Activated T-helper 2 cell treated with anti-CD3 and anti-CD28 coated beads, Interferon-gamma antibody, Interleukin-2, Interleukin-4, amounts not matched to agents 10 μg/mL and 5 μg/mL and 100 μg/mL, durations not matched to agents 14 hours and 24 hours and 36 hours (primary cell): Measurements from ENCODE around the gene SMNDC1. TPM values are rescaled to one million over a fixed set of nuclear protein-coding genes. Genes with fewer than 3 reads are reported as not detected.
A peak's percentile ranks its signal among the peaks of the same experiment; 100 is the strongest.

ENCODE experiments used
- DNase-seq: peaks from one replicate; pipeline ENCODE4 v3.0.0; 2021; ENCODE audit warnings: low spot score
- H3K27ac Mint-ChIP-seq: one replicate; pipeline ENCODE4 v1.8.0; 2021; ENCODE audit warnings: mixed read lengths
- H3K27me3 Mint-ChIP-seq: one replicate; pipeline ENCODE4 v1.8.0; 2021; ENCODE audit warnings: low read depth, mixed read lengths
- H3K36me3 Mint-ChIP-seq: one replicate; pipeline ENCODE4 v1.8.0; 2021; ENCODE audit warnings: low read depth, mixed read lengths
- H3K4me1 Mint-ChIP-seq: one replicate; pipeline ENCODE4 v1.8.0; 2021; ENCODE audit warnings: low read depth, mixed read lengths
- H3K4me3 Mint-ChIP-seq: one replicate; pipeline ENCODE4 v1.8.0; 2021; ENCODE audit warnings: low read depth, mild to moderate bottlenecking, moderate library complexity, mixed read lengths
- H3K9me3 Mint-ChIP-seq: one replicate; pipeline ENCODE4 v1.8.0; 2021; ENCODE audit warnings: mixed read lengths
- intact Hi-C: fragments of 100-400 bp; cut with micrococcal nuclease; formaldehyde crosslinking; loops from one replicate; pipeline ENCODE4 v1.15.1; 2023
- total RNA-seq: library from RNA; stranded (reverse); gene quantifications from 2 replicates; pipeline ENCODE4 v1.2.3, GENCODE V29; 2022

SMNDC1 gene
- total RNA-seq, 1 donor from 2014 or later, result 43.1 TPM

DNA sequence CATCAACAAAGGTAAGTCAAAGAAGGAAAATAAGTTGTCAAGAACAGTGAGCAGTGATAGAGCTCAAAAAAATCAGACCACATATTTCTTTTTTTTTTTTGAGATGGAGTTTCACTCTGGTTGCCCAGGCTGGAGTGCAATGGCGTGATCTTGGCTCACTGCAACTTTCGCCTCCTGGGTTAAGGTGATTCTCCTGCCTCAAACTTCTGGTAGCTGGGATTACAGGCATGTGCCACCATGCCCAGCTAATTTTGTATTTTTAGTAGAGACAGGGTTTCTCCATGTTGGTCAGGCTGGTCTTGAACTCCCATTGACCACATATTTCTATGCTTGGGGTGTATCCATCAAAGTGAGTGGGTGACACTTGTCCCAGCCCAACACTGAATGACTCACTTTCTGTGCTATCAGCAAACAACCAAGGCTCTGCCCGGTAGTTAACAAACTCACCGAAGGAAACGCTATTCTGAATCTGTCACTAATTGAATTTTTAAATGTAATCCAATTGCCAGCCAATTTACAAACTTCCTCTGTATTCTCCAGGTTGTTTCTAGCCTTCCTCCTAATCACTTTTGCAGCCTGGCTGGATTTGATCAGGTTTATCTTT lies 19.6 kb upstream of the SMNDC1 start:
- DNase-seq, result no peak
- Mint-ChIP-seq H3K4me1 (peaks cover 46% of the 10 kb centered on the region), H3K27me3 (no peaks in the 10 kb centered on the region), H3K9me3 (peaks cover 21% of the 10 kb centered on the region), H3K4me3 (peak overlapping the region; percentile 4), H3K36me3 (peaks cover 9% of the 10 kb centered on the region), H3K27ac (peak overlapping the region; percentile 82)
- intact Hi-C loops, result loop anchor here (1.0 to 2.0 kb wide), 2 partner anchors 14 to 90 kb away; no protein-coding TSS in a partner anchor

DNA sequence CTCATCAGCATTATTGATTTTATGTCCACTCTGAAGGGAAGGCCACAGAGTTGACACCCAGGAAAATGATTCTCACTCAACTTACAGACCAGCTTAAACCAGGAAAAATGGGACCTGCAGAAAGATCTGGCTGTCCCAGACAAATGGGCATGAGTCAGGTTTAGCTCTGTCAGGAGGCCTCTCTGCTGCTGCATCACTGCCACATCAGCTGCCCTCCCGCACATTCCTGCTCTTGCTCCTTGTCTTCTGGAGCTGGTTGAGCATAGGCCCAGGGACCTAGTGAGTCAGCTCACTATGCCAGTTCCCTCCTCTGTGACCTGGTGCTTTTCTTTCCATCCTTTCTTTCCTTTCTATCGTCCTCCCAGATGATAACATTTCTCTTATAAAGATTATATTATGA lies 18.8 kb upstream of the SMNDC1 start:
- intact Hi-C loops, result no loop called here
- Mint-ChIP-seq H3K27me3 (no peaks in the 10 kb centered on the region), H3K36me3 (peaks cover 8% of the 10 kb centered on the region), H3K9me3 (peaks cover 16% of the 10 kb centered on the region), H3K4me1 (peaks cover 51% of the 10 kb centered on the region), H3K27ac (peak overlapping the region; percentile 31), H3K4me3 (no peak overlapping the region)
- no peak for DNase-seq

DNA sequence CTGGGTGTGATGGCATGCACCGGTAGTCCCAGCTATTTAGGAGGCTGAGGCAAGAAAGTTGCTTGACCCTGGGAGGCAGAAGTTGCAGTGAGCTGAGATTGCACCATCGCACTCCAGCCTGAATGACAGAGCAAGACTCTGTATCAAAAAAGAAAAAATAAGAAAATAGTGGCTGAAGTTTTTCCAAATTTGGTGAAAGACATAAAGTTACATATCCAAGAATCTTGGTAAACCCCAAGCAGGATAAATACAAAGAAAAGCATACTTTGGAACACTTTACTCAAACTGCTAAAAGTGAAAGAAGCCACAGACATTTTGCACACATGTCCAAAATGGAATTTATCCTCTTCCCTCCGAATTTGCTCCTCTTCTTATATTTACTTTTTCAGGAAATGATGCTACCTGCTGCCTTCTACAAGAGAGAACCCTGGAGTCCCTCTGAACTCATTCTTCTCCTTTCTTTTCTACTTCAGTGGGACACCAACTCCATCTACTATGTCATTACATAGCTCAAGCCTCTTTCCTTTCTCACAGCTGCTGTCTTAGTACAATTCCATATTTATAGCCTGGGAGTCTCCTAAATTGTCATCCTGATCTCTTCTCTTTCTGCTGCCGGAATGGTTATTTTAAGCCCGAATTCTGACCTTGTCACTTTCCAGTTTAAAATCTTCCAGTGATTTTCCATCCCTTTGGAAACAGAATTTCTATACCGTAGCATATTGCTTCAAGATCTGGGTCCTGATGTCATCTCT lies 17.3 kb upstream of the SMNDC1 start:
- intact Hi-C loops, result no loop called here
- Mint-ChIP-seq H3K4me3 (no peak overlapping the region), H3K27me3 (no peaks in the 10 kb centered on the region), H3K4me1 (peaks cover 53% of the 10 kb centered on the region), H3K9me3 (peaks cover 15% of the 10 kb centered on the region), H3K27ac (no peak overlapping the region), H3K36me3 (peaks cover 8% of the 10 kb centered on the region)
- DNase-seq, result no peak

DNA sequence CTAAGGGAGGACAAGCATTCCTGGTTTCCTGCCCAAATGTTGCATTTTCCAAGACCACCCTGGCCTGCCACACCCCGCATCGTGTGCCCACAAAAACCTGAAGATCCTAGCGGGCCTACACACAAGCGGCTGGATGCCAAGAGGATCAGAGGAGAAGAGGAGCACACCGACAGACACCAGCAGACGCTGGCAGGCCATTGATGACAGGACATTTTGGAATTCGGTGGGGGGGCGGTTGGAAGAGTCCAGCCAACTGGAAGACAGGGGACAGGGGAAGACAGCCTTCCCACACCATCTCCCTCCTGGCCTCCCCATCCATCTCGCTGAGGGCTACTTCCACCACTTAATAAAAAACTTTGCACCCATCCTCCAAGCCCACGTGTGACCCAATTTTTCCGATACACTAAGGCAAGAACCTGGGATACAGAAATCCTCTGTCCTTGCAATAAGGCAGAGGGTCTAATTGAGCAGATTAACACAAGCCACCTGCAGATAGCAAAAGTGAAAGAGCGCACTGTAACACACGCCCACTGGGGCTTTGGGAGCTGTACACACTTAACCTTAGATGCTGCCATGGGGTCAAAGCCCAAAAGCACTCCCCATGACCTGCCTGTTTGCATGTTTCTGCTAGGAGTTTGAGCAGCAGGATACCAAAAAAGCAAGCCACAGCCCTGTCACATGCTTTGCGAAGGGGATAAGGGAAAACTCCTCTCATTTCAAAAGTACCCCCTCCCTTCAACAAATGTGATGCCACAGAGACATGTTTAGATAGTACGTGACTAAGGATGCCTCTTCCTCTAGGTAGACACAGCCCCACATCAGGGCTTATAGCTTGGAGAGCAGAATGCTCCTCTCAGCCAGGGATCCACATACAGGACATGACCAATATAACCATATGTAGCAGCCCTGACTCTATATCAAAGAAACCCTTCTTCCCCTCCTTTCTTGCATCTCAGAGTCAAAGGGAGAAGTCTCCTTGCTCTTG lies 13.4 kb upstream of the SMNDC1 start:
- intact Hi-C loops, result no loop called here
- Mint-ChIP-seq H3K9me3 (peaks cover 15% of the 10 kb centered on the region), H3K4me1 (peaks cover 30% of the 10 kb centered on the region), H3K27me3 (no peaks in the 10 kb centered on the region), H3K27ac (no peak overlapping the region), H3K36me3 (peaks cover 8% of the 10 kb centered on the region), H3K4me3 (no peak overlapping the region)
- no peak for DNase-seq

DNA sequence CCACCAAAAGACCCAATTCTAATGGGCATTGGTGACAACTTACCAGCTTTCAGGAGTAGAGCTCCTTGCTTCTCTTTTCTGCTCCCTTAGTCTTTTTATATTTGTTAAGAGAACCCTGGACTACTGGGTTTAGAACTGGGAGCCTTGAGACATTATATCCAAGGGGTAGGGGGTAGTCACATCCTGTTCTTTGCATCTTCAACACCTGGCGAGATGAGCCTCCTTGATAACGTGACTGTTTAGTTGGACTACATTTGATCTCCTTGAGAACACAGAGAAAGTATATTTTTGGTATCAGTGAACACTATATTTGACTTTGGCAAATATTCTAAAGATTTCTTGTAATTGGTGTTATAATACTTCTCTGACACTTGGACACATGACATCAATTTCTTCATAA lies 9.0 kb upstream of the SMNDC1 start:
- Mint-ChIP-seq H3K27me3 (no peaks in the 10 kb centered on the region), H3K9me3 (no peaks in the 10 kb centered on the region), H3K4me1 (peaks cover 40% of the 10 kb centered on the region), H3K36me3 (no peaks in the 10 kb centered on the region), H3K4me3 (no peak overlapping the region), H3K27ac (no peak overlapping the region)
- intact Hi-C loops, result no loop called here
- no peak for DNase-seq

DNA sequence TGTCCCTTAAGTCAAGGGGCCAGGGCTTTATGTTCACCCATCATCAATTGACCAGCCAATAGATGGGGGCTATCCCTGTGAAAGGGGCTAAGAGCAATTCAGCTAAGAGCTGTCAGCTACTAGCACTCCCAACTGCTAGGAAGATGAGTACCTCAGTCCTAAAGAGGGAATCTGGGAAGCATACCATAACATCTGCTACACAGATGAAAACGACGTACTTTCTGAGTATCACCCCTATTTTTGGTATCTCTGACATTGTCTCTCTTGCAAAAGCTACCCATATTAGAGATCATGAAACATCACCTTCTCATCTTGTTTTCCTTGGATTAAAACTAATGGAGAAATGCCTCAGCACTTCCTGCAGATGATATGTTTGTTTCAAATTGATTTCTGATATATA lies 7.5 kb upstream of the SMNDC1 start:
- H3K4me1 Mint-ChIP-seq, result peaks cover 33% of the 10 kb centered on the region

DNA sequence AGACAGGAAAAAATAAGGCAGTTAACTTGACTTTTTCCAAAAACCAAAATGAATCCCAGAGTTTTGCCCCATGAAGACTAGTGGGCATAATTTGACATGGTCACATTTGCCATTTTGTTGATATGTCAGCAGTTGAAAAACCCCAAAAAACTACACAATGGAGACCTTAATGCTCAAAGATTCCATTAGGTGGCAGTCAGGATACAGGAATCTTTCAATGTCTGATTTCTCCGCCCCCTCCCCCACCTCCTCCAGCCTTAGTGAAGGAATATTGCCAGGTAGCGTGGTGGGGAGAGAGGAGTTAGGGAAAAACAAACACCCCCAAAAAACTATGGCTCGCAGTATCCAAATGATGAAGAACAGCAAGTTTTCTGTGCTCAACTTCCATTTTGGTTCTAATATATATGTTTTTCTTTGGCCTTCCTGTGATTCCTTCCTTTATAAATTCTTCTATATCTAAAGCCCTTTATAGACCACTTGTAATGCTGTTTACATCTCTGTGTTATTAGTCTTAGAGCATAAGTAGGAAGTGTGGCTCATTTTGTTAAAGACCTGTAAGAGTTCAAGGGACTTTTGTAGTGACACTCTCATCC lies 6.7 kb upstream of the SMNDC1 start:
- Mint-ChIP-seq H3K4me3 (no peak overlapping the region), H3K36me3 (no peaks in the 10 kb centered on the region), H3K9me3 (no peaks in the 10 kb centered on the region), H3K4me1 (peaks cover 33% of the 10 kb centered on the region), H3K27ac (no peak overlapping the region), H3K27me3 (no peaks in the 10 kb centered on the region)
- intact Hi-C loops, result loop anchor here (1.0 to 2.0 kb wide), 7 partner anchors 13 to 236 kb away; partner anchors contain the start of gene DUSP5
- DNase-seq, result no peak

More for the DNA sequence above, 7.5 kb upstream of the SMNDC1 start:
- no peak overlapping the region for H3K27ac Mint-ChIP-seq
- H3K27me3 Mint-ChIP-seq, result no peaks in the 10 kb centered on the region
- H3K4me3 Mint-ChIP-seq, result no peak overlapping the region
- no peak for DNase-seq
- intact Hi-C loops, result no loop called here
- H3K36me3 Mint-ChIP-seq, result no peaks in the 10 kb centered on the region
- no peaks in the 10 kb centered on the region for H3K9me3 Mint-ChIP-seq

DNA sequence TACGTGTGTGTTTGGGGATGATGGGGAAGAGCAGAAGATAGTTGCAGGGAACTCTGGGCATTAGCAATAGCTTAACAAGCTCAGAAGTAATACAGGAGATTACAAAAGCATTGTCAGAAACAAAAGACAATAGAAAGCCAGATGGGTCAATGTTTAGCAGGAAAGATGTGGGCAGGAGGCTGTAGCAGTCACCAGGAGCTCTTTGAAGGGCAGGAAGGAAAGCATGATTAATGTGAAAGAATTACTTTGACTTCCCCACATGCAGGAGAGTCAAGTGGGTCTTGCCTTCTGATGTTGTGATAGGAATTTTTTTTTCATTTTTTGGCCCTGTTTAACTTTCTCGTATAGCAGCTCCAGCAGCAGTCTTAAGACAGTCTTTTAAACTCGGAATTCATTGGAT lies 6.0 kb upstream of the SMNDC1 start:
- DNase-seq, result no peak
- H3K4me3 Mint-ChIP-seq, result no peak overlapping the region
- H3K36me3 Mint-ChIP-seq, result no peaks in the 10 kb centered on the region
- intact Hi-C loops, result loop anchor here (1.0 to 2.0 kb wide), 7 partner anchors 14 to 237 kb away; partner anchors contain the start of gene DUSP5
- peak overlapping the region; percentile 30 for H3K27ac Mint-ChIP-seq
- H3K27me3 Mint-ChIP-seq, result no peaks in the 10 kb centered on the region
- H3K4me1 Mint-ChIP-seq, result peaks cover 37% of the 10 kb centered on the region
- no peaks in the 10 kb centered on the region for H3K9me3 Mint-ChIP-seq

DNA sequence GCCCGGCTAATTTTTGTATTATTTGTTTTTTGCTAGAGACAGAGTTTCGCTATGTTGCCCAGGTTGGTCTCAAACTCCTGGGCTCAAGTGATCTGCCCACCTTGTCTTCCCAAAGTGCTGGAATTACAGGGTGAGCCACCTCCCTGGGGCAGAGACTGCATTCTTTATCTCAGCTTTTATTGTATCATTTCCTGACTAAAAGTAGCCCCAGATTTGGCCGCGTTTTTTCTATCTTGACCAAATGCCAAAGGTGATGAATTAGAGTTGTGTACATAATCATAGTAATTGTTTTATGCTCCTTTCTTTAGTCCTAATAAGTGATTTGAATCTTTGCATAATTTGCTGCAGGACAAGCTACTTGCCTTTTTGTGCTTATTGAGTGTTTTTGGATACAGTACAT lies 3.1 kb upstream of the SMNDC1 start:
- Mint-ChIP-seq H3K4me1 (peaks cover 37% of the 10 kb centered on the region), H3K27me3 (no peaks in the 10 kb centered on the region), H3K4me3 (no peak overlapping the region), H3K9me3 (no peaks in the 10 kb centered on the region), H3K36me3 (peaks cover 15% of the 10 kb centered on the region), H3K27ac (no peak overlapping the region)
- intact Hi-C loops, result loop anchor here (5.0 to 10.0 kb wide), 2 partner anchors 567 to 609 kb away; partner anchors contain the start of genes BBIP1, PDCD4 and SHOC2
- DNase-seq, result no peak

DNA sequence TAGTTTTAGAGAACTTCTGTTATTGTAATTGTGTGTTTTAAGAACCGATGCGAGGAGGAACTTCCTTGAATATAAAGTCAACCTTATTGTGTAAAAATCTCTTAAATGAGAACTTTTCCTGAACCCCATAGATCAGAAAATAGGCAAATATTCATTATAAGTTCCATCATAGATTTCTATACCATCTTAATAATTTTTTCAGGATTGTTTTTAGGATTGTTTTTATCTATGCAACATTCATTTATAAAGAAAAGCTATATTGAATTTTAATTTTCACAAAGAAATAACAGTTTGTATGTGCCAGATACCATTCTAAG lies 1.7 kb upstream of the SMNDC1 start:
- H3K4me1 Mint-ChIP-seq, result peaks cover 42% of the 10 kb centered on the region
- intact Hi-C loops, result loop anchor here (1.0 to 10.0 kb wide), 5 partner anchors 241 to 611 kb away; partner anchors contain the start of genes BBIP1, PDCD4 and SHOC2
- peaks cover 29% of the 10 kb centered on the region for H3K36me3 Mint-ChIP-seq
- no peaks in the 10 kb centered on the region for H3K27me3 Mint-ChIP-seq
- no peaks in the 10 kb centered on the region for H3K9me3 Mint-ChIP-seq
- peak overlapping the region; percentile 94 for H3K27ac Mint-ChIP-seq
- DNase-seq, result no peak
- H3K4me3 Mint-ChIP-seq, result peak overlapping the region; percentile 55

DNA sequence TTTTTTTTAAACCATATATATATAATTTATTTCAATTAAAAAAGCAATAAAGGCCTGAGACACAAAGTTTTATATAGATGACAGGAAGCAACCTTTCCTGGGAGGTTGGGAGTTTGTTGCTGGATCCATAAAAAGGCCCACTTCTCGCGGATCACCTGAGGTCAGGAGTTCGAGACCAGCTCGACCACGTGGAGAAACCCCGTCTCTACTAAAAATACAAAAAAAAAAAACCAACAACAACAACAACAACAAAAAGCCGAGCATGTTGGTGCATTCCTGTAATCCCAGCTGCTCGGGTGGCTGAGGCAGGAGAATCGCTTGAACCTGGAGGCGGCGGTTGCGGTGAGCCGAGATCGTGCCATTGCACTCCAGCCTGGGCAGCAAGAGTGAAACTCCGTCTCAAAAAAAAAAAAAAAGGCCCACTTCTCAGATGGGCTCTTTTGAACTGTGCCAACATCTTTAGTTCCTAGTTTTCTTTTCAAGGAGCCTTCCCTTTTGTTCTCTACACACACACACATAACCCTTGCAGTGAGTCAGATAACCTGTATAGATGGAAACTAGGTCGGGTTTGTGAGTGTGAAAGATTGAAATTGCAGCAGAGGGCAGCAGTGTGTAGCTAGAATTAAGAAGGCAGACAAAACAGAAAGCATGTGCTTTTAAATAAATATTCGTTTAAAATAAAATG lies 1.2 kb upstream of the SMNDC1 start:
- H3K4me1 Mint-ChIP-seq, result peaks cover 39% of the 10 kb centered on the region
- H3K9me3 Mint-ChIP-seq, result no peaks in the 10 kb centered on the region
- peaks cover 32% of the 10 kb centered on the region for H3K36me3 Mint-ChIP-seq
- peak overlapping the region; percentile 94 for H3K27ac Mint-ChIP-seq
- intact Hi-C loops, result loop anchor here (1.0 to 10.0 kb wide), 8 partner anchors 79 to 611 kb away; partner anchors contain the start of genes BBIP1, PDCD4, SHOC2 and SMC3
- H3K4me3 Mint-ChIP-seq, result peak overlapping the region; percentile 93
- H3K27me3 Mint-ChIP-seq, result no peaks in the 10 kb centered on the region
- DNase-seq, result peak; percentile 50

DNA sequence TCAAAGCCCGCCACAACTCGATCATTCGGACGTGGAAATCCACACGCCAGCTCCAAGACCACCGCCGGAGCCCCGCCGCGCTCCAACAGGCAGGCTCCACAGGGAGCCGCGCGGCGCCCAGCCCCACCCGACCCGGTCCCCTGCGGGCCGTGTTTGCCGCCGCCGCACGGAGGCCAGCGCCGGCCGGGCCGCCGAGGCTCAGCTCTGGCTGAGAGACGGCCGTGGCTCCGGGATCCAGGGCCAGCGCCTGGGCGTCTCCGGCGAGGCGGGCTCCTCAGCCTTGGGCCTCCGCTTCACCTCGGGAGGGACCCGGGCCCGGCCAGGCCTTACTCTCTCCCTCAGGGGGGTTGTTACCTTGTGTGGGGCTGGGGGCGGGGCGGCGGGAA lies 333 bp downstream of the SMNDC1 start:
- Mint-ChIP-seq H3K9me3 (no peaks in the 10 kb centered on the region), H3K4me3 (peak overlapping the region; percentile 93), H3K4me1 (peaks cover 36% of the 10 kb centered on the region), H3K27ac (peak overlapping the region; percentile 94), H3K36me3 (peaks cover 36% of the 10 kb centered on the region), H3K27me3 (no peaks in the 10 kb centered on the region)
- intact Hi-C loops, result loop anchor here (2.0 to 10.0 kb wide), 3 partner anchors 78 to 570 kb away; partner anchors contain the start of gene PDCD4
- DNase-seq, result no peak
